ENCODE results near the gene ATG4D. TPM values are rescaled to one million over a fixed set of nuclear protein-coding genes. Genes with fewer than 3 reads are reported as not detected.
A peak's percentile ranks its signal among the peaks of the same experiment; 100 is the strongest.

The ATG4D gene
- total RNA-seq: 10 to 100 TPM; 47.3 to 76.1 (median 55.3) TPM
- polyA plus RNA-seq: 10 to 100 TPM; 55.9 to 83.5 TPM
- long read RNA-seq, donor 1, transcript ATG4D-204 (10 exons, 1,752 nt): minor isoform, 19 of 119 reads
- long read RNA-seq, donor 1, transcript ATG4D-201 (10 exons, 1,949 nt): major isoform, 46 of 119 reads
- long read RNA-seq, donor 1, transcript ATG4D-208 (9 exons, 1,619 nt): minor isoform, 22 of 119 reads
- long read RNA-seq, donor 1, partial matches to known transcripts: 16 of 119 reads
- long read RNA-seq, donor 1, other reads (novel, unspliced or antisense): 15 of 119 reads
- long read RNA-seq, donor 2, transcript ATG4D-201 (10 exons, 1,949 nt): major isoform, 5 of 36 reads
- long read RNA-seq, donor 2, partial matches to known transcripts: 27 of 36 reads
- long read RNA-seq, donor 2, other reads (novel, unspliced or antisense): 1 of 36 reads
- long read RNA-seq, donor 3, transcript ATG4D-201 (10 exons, 1,949 nt): major isoform, 71 of 166 reads
- long read RNA-seq, donor 3, transcript ATG4D-204 (10 exons, 1,752 nt): minor isoform, 22 of 166 reads
- long read RNA-seq, donor 3, transcript ATG4D-208 (9 exons, 1,619 nt): minor isoform, 13 of 166 reads
- long read RNA-seq, donor 3, partial matches to known transcripts: 20 of 166 reads
- long read RNA-seq, donor 3, other reads (novel, unspliced or antisense): 39 of 166 reads

DNA sequence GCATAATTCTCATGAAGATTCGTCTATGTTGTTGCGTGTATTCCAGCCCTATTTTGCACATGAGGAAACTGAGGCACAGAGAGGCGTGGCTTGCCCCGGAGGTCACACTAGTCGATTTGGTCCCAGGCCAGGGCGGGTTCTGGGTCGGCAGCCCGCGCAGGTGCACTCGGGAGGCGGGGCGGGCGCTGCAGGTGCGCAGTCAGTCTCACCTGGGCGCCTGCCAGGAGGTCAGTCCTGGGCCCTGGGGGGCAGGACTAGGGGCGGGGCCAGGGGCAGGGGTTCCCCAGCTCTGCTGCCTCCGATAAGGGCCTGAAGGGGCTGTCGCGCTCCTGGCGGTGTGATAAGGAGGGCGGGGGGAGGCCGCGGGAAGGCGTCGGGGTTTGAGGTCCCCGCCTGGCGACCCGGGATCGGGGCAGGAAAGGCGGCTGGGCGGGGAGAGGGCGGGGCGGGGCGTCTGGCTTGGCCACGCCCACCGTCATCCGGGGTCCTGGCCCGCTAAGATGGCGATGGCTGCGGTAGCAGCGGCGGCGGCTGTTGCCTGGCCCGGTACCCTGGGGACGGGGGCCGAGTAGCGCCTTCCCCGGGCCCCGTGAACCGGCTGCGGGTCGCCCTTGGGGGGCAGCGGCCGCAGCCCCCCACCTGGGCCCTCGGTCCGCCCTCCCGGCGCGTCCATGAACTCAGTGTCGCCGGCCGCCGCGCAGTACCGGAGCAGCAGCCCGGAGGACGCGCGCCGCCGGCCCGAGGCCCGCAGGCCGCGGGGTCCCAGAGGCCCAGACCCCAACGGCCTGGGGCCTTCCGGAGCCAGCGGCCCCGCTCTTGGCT is at the start of gene ATG4D:
Gene ATG4D (plus strand): TSS at position 485 of the 822 bp plus-strand sequence. CDS start 187 bp downstream, at position 672.
- no peaks in the 10 kb centered on the region for H3K27me3 ChIP-seq
- no peaks in the 10 kb centered on the region for H3K9me3 ChIP-seq
- DNase-seq: peak; percentile 75 to 91 (median 84)
- peak within 1 kb of the TSS; percentile 71 to 100 (median 95) for H3K4me3 ChIP-seq
- 1 to 9% (median 4%) methylated on average over 9 to 79 of the region's 79 CpGs for WGBS, 4 donors
- H3K36me3 ChIP-seq: peaks cover 0 to 31% (median 23%) of the 10 kb centered on the region in 9 donors
- ATAC-seq: peak; percentile 52 to 91 (median 88)
- H3K4me1 ChIP-seq: peaks cover 0 to 29% (median 17%) of the 10 kb centered on the region in 12 donors
- intact Hi-C loops (cut with DNase I): loop anchor here in 5 of 10 donors (2.0 to 5.0 kb wide), 3 partner anchors 21 to 41 kb away; partner anchors contain the start of gene KEAP1 (in 4 of the 5)
- peak within 1 kb of the TSS; percentile 76 to 99 (median 92) for H3K27ac ChIP-seq
- TF ChIP-seq, protein P1, sequence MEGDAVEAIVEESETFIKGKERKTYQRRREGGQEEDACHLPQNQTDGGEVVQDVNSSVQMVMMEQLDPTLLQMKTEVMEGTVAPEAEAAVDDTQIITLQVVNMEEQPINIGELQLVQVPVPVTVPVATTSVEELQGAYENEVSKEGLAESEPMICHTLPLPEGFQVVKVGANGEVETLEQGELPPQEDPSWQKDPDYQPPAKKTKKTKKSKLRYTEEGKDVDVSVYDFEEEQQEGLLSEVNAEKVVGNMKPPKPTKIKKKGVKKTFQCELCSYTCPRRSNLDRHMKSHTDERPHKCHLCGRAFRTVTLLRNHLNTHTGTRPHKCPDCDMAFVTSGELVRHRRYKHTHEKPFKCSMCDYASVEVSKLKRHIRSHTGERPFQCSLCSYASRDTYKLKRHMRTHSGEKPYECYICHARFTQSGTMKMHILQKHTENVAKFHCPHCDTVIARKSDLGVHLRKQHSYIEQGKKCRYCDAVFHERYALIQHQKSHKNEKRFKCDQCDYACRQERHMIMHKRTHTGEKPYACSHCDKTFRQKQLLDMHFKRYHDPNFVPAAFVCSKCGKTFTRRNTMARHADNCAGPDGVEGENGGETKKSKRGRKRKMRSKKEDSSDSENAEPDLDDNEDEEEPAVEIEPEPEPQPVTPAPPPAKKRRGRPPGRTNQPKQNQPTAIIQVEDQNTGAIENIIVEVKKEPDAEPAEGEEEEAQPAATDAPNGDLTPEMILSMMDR (IDR thresholded peaks at IDR 0.05): no peak
- peak in 1 of 2 donors; percentile 78 for TF ChIP-seq POLR2A (IDR thresholded peaks at IDR 0.05)

DNA sequence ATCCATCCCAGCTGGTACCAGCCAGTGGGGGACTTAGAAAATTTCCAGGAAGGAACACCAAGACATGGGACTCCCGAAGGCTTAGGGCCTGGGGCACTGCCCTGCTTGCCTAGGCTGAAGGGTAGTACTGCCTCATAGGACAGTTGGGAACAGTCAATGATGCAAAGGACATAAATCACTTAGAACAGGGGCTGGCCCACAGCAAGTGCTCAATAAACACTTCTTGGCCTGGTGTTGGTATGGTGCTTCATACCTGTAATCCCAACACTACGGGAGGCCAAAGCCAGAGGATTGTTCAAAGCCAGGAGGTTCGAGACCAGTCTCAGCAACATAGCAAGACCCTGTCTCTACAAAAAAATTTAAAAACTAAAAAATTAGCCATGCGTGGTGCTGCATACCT is 46.3 kb upstream of the ATG4D start:
- Histone ChIP-seq H3K36me3 (peaks cover 0 to 74% (median 63%) of the 10 kb centered on the region in 9 donors), H3K9me3 (no peaks in the 10 kb centered on the region), H3K4me1 (peaks cover 0 to 51% (median 31%) of the 10 kb centered on the region in 12 donors), H3K4me3 (no peak overlapping the region), H3K27ac (no peak overlapping the region), H3K27me3 (no peaks in the 10 kb centered on the region)
- ATAC-seq: no peak
- TF ChIP-seq, protein P1 (IDR thresholded peaks at IDR 0.05): no peak
- TF ChIP-seq POLR2A (IDR thresholded peaks at IDR 0.05): no peak
- intact Hi-C loops (cut with DNase I): no loop called here
- WGBS, 4 donors: 94 to 98% (median 96%) methylated on average over 4 of the region's 4 CpGs
- no peak for DNase-seq

DNA sequence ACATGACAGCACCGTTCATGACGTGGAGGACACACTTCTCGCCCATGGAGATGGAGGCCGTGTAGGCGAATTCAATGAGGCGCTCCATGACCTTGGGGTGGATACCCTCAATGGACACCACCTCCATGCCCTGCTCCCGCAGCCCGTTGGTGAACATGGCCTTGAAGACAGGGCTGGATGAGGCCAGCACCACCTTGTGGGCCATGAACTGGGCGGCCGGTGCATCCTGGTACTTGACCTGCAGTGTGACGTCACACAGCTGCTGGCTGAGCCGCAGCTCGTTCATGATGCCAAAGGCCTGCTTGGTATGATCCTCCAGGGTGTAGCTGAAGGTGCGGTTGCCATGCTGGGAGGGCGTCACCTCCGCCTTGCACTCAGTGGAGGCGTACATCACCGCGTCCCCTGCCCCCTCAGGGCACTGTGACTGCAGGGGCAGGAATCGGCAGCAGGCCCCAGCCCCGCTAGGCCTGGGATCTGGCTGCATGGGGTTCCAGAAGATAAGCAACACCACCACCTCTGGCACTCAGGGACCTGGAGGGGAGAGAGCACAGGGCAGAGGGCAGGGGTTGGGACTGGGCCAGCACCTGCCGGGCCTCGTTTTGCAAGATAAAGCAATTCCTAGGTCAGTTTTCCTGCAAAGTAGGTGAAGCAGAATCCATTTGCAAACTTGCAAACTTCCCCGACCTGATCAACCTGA is 44.0 kb upstream of the ATG4D start:
- Histone ChIP-seq H3K36me3 (peaks cover 0 to 50% (median 47%) of the 10 kb centered on the region in 9 donors), H3K4me1 (peaks cover 0 to 51% (median 34%) of the 10 kb centered on the region in 12 donors), H3K9me3 (no peaks in the 10 kb centered on the region), H3K27ac (peak overlapping the region in 1 of 12 donors; percentile 43), H3K27me3 (no peaks in the 10 kb centered on the region), H3K4me3 (no peak overlapping the region)
- 79 to 88% (median 86%) methylated on average over 12 to 24 of the region's 24 CpGs for WGBS, 4 donors
- TF ChIP-seq POLR2A (IDR thresholded peaks at IDR 0.05): no peak
- TF ChIP-seq, protein P1 (IDR thresholded peaks at IDR 0.05): no peak
- no peak for DNase-seq
- intact Hi-C loops (cut with DNase I): loop anchor here in 6 of 10 donors (5.0 to 10.0 kb wide), 3 partner anchors 43 to 68 kb away; partner anchors contain the start of genes CDKN2D (in 4 of the 6), KRI1 (in 4 of the 6) and ATG4D (in 2 of the 6)
- no peak for ATAC-seq
